Loucy (cell line): ENCODE data around the gene TDRD12.

ENCODE experiments used
- EZH2phosphoT487 ChIP-seq: fragments of 200-600 bp; IDR thresholded peaks from 2 replicates; pipeline ENCODE4 v1.6.1; 2018; ENCODE audit warnings: antibody characterized with exemption, mild to moderate bottlenecking, moderate library complexity, borderline replicate concordance
- TF ChIP-seq, protein P1 (sequence below): fragments of 200-600 bp; sonication (generic); conservative IDR thresholded peaks from 2 replicates; pipeline ENCODE4 v1.5.1; 2014; ENCODE audit warnings: mild to moderate bottlenecking, antibody characterized with exemption, low read length

DNA sequence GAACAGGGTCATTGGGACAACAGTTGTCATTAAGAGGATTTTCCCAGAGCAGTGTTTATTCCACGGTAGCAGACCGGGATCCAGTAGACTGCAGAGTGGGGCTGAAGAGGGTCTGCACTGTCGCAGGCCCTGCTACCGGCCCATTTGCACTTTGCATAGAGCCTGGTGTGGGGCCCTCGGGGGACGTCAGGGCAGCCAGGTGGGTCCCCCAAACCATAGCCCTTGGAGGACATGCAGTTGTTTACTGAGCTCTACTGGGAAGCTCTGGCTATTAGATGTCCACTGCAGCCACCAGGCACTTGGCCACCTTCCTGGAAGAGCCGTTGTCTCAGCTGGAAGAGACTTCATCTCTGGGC is 104.2 kb downstream of the TDRD12 start:
- TF ChIP-seq, protein P1, sequence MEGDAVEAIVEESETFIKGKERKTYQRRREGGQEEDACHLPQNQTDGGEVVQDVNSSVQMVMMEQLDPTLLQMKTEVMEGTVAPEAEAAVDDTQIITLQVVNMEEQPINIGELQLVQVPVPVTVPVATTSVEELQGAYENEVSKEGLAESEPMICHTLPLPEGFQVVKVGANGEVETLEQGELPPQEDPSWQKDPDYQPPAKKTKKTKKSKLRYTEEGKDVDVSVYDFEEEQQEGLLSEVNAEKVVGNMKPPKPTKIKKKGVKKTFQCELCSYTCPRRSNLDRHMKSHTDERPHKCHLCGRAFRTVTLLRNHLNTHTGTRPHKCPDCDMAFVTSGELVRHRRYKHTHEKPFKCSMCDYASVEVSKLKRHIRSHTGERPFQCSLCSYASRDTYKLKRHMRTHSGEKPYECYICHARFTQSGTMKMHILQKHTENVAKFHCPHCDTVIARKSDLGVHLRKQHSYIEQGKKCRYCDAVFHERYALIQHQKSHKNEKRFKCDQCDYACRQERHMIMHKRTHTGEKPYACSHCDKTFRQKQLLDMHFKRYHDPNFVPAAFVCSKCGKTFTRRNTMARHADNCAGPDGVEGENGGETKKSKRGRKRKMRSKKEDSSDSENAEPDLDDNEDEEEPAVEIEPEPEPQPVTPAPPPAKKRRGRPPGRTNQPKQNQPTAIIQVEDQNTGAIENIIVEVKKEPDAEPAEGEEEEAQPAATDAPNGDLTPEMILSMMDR: no peak
- TF ChIP-seq EZH2phosphoT487: no peak
